Caco-2 (cell line): ENCODE data around the gene DYRK3. TPM values are rescaled to one million over a fixed set of nuclear protein-coding genes. Genes with fewer than 3 reads are reported as not detected.
"Not testable (repeated sequence)": the region's sequence is repeated elsewhere in the genome, so short reads cannot be mapped to it uniquely, and the experiment has no call there.

Experiments
- BruUV-seq: library from RNA; stranded (reverse); fragments of 400-500 nt; replicated peaks from 2 replicates; lab custom pipeline; 2021; lab: Mats Ljungman, UMichigan
- CTCF ChIA-PET: fragments of 300-600 bp; sonication (Branson Sonifier 250); formaldehyde crosslinking; loops from one replicate; lab custom pipeline; 2022; ENCODE audit warnings: antibody characterized with exemption; lab: Charles Lee
- POLR2A ChIA-PET: fragments of 300-600 bp; sonication (Branson Sonifier 250); formaldehyde crosslinking; loops from one replicate; lab custom pipeline; 2022; ENCODE audit warnings: antibody characterized with exemption; lab: Charles Lee
- DNase-seq, 2 experiments: peaks; one replicate each; pipeline versions ENCODE4 v3.0.0 to v3.0.0-alpha.2; 2020 to 2022
- H3K27me3 ChIP-seq: replicated peaks from 2 replicates; pipeline ENCODE4 v1.6.0; 2011; ENCODE audit warnings: low read length; ENCODE audit not compliant: control insufficient read depth, insufficient read depth
- H3K36me3 ChIP-seq: 2 replicates; pipeline ENCODE4 v1.5.1; 2011; ENCODE audit warnings: low read length; ENCODE audit not compliant: control insufficient read depth, insufficient read depth
- H3K4me1 ChIP-seq: fragments of 250-450 bp; sonication (Bioruptor Pico); 2 replicates; pipeline ENCODE4 v1.5.1; 2020; ENCODE audit warnings: mild to moderate bottlenecking
- H3K4me3 ChIP-seq: 2 replicates; pipeline ENCODE4 v1.5.1; 2011; ENCODE audit warnings: low read depth, mild to moderate bottlenecking, control low read depth, low read length
- H3K9me3 ChIP-seq: fragments of 250-450 bp; sonication (Bioruptor Pico); 2 replicates; pipeline ENCODE4 v1.5.1; 2020; ENCODE audit warnings: mild to moderate bottlenecking, moderate library complexity
- H3K27ac Mint-ChIP-seq: one replicate; pipeline ENCODE4 v1.8.0; 2022; ENCODE audit warnings: mixed read lengths; ENCODE audit not compliant: unreplicated experiment
- H3K27me3 Mint-ChIP-seq: one replicate; pipeline ENCODE4 v1.8.0; 2022; ENCODE audit warnings: mixed read lengths; ENCODE audit not compliant: insufficient read depth, unreplicated experiment
- H3K36me3 Mint-ChIP-seq: one replicate; pipeline ENCODE4 v1.8.0; 2022; ENCODE audit warnings: mild to moderate bottlenecking, mixed read lengths; ENCODE audit not compliant: insufficient read depth, unreplicated experiment
- H3K4me1 Mint-ChIP-seq: one replicate; pipeline ENCODE4 v1.8.0; 2022; ENCODE audit warnings: low read depth, mixed read lengths; ENCODE audit not compliant: unreplicated experiment
- H3K4me3 Mint-ChIP-seq: one replicate; pipeline ENCODE4 v1.8.0; 2022; ENCODE audit warnings: mild to moderate bottlenecking, moderate library complexity, mixed read lengths; ENCODE audit not compliant: unreplicated experiment
- H3K9me3 Mint-ChIP-seq: one replicate; pipeline ENCODE4 v1.8.0; 2022; ENCODE audit warnings: mixed read lengths; ENCODE audit not compliant: unreplicated experiment
- intact Hi-C: fragments of 100-400 bp; cut with micrococcal nuclease; formaldehyde crosslinking; loops from one replicate; pipeline ENCODE4 v1.10.0; 2022; ENCODE audit not compliant: unreplicated experiment
- total RNA-seq: library from RNA; stranded (reverse); gene quantifications from 2 replicates; pipeline ENCODE4 v1.2.3, GENCODE V29; 2022
- TF ChIP-seq, protein P1 (sequence below), 2 experiments: fragments of 200-600 bp in 1 of 2; IDR thresholded peaks; 1 replicate in 1 of 2; 2 replicates in 1 of 2; pipeline versions ENCODE4 v1.5.1 to v1.8.0; 2011 to 2022; ENCODE audit warnings: antibody characterized with exemption in 1 of 2, control low read depth in 1 of 2, inconsistent platforms in 1 of 2, low read depth in 1 of 2, low read length in 1 of 2, mild to moderate bottlenecking in 1 of 2, moderate library complexity in 1 of 2; ENCODE audit not compliant: insufficient read depth in 1 of 2, severe bottlenecking in 1 of 2, unreplicated experiment in 1 of 2

The DYRK3 gene
- total RNA-seq, 1 experiment from 2014 or later = not detected

DNA sequence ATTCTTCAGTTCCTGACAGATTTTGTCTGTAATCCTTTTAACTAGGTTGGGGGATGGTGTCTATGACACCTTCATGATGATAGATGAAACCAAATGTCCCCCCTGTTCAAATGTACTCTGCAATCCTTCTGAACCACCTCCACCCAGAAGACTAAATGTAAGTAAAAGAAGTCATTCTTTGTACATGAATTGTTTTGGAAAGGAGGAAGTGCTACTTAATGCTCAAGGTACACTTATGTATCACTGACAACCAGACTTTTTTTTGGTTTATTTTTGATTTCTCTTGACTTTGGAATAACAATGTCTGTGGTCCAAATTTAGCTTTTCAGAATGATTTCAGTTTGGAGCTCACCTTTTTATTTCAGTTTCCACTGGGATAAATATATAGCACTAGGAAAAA, 2.3 kb downstream of the DYRK3 start:
- Histone ChIP-seq H3K4me1 (no peaks in the 10 kb centered on the region), H3K4me3 (no peak overlapping the region), H3K27me3 (no peaks in the 10 kb centered on the region; the same call in 1 of the 2 replicates), H3K36me3 (no peaks in the 10 kb centered on the region), H3K9me3 (no peaks in the 10 kb centered on the region)
- DNase-seq = no peak
- H3K4me3 Mint-ChIP-seq = no peak overlapping the region
- H3K4me1 Mint-ChIP-seq = peaks cover 7% of the 10 kb centered on the region
- H3K9me3 Mint-ChIP-seq = no peaks in the 10 kb centered on the region
- no peaks in the 10 kb centered on the region for H3K27me3 Mint-ChIP-seq
- TF ChIP-seq, protein P1, sequence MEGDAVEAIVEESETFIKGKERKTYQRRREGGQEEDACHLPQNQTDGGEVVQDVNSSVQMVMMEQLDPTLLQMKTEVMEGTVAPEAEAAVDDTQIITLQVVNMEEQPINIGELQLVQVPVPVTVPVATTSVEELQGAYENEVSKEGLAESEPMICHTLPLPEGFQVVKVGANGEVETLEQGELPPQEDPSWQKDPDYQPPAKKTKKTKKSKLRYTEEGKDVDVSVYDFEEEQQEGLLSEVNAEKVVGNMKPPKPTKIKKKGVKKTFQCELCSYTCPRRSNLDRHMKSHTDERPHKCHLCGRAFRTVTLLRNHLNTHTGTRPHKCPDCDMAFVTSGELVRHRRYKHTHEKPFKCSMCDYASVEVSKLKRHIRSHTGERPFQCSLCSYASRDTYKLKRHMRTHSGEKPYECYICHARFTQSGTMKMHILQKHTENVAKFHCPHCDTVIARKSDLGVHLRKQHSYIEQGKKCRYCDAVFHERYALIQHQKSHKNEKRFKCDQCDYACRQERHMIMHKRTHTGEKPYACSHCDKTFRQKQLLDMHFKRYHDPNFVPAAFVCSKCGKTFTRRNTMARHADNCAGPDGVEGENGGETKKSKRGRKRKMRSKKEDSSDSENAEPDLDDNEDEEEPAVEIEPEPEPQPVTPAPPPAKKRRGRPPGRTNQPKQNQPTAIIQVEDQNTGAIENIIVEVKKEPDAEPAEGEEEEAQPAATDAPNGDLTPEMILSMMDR (IDR thresholded peaks at IDR 0.05; ENCODE audit: insufficient read depth in 1 of 2, low read depth in 1 of 2, low read length in 1 of 2, severe bottlenecking in 1 of 2, unreplicated experiment in 1 of 2) = no peak
- POLR2A ChIA-PET = interaction anchor here (0.5 kb wide), 1 partner anchor 26 kb away, joined by 6 read pairs; the partner anchor contains the start of gene EIF2D
- CTCF ChIA-PET = interaction anchor here (0.6 kb wide), 1 partner anchor 19 kb away, joined by 3 read pairs; no protein-coding TSS in a partner anchor
- H3K36me3 Mint-ChIP-seq = peaks cover 6% of the 10 kb centered on the region
- BruUV-seq = no TSS peak
- intact Hi-C loops = no loop called here
- H3K27ac Mint-ChIP-seq = no peak overlapping the region

DNA sequence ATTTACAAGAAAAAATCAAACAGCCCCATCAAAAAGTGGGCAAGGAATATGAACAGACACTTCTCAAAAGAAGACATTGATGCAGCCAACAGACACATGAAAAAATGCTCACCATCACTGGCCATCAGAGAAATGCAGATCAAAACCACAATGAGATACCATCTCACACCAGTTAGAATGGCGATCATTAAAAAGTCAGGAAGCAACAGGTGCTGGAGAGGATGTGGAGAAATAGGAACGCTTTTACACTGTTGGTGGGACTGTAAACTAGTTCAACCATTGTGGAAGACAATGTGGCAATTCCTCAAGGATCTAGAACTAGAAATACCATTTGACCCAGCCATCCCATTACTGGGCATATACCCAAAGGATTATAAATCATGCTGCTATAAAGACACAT, 6.7 kb downstream of the DYRK3 start:
- H3K4me1 Mint-ChIP-seq, H3K27me3 ChIP-seq, H3K27me3 Mint-ChIP-seq, H3K4me1 ChIP-seq, H3K9me3 Mint-ChIP-seq, intact Hi-C loops, H3K9me3 ChIP-seq, POLR2A ChIA-PET, H3K27ac Mint-ChIP-seq, BruUV-seq, H3K4me3 Mint-ChIP-seq, H3K36me3 ChIP-seq, DNase-seq, H3K36me3 Mint-ChIP-seq, H3K4me3 ChIP-seq, CTCF ChIA-PET: not testable (repeated sequence)

DNA sequence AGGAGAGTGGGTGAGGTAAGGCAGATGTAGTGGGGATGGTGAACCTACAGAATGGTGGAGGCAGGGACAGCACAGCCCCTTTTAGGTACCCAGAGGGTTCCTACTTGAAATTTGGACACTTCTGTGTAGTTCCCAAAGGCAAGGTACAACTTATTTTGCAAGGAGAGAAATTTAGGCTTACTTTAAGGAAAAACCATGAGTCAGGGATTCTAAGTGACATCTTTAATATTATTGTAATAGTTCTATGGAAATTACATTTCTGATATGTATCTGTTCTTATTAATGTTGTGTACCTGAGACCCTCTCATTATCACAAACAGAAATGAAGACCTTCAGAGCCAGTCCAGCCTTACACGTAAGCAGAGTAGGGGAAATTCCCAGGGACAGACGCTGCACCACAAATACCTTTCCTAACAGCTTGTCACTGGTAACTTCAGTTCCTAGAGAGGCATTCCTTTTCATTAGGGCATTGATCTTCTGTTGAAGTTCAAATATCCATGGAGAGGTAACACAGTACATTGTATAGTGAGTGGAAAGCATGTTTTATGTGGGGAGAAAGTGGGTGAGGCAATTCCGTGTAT, 7.9 kb downstream of the DYRK3 start:
- Histone ChIP-seq H3K36me3 (no peaks in the 10 kb centered on the region), H3K4me3 (no peak overlapping the region), H3K27me3 (no peaks in the 10 kb centered on the region), H3K4me1 (no peaks in the 10 kb centered on the region), H3K9me3 (no peaks in the 10 kb centered on the region)
- no peak overlapping the region for H3K4me3 Mint-ChIP-seq
- no peaks in the 10 kb centered on the region for H3K4me1 Mint-ChIP-seq
- BruUV-seq = no TSS peak
- H3K27me3 Mint-ChIP-seq = no peaks in the 10 kb centered on the region
- H3K36me3 Mint-ChIP-seq = no peaks in the 10 kb centered on the region
- ChIA-PET CTCF (no interaction called here), POLR2A (no interaction called here)
- no peak overlapping the region for H3K27ac Mint-ChIP-seq
- H3K9me3 Mint-ChIP-seq = no peaks in the 10 kb centered on the region
- intact Hi-C loops = no loop called here
- no peak for DNase-seq
- TF ChIP-seq, protein P1 (IDR thresholded peaks at IDR 0.05; ENCODE audit: insufficient read depth in 1 of 2, low read depth in 1 of 2, low read length in 1 of 2, severe bottlenecking in 1 of 2, unreplicated experiment in 1 of 2) = no peak
